Esophagus muscularis mucosa (tissue), 2 donors: ENCODE data around the gene CALHM5.

Experiments used
- POLR2A ChIP-seq: fragments of 450-650 bp; IDR thresholded peaks from one replicate; pipeline ENCODE4 v1.6.1; 2017; ENCODE audit warnings: antibody characterized with exemption, moderate library complexity, mild to moderate bottlenecking, low read depth
- POLR2AphosphoS5 ChIP-seq, 2 donors: sonication (generic); formaldehyde crosslinking; IDR thresholded peaks; one replicate each; pipeline ENCODE4 v1.6.1; 2017; ENCODE audit warnings: antibody characterized with exemption in 2 of 2

DNA sequence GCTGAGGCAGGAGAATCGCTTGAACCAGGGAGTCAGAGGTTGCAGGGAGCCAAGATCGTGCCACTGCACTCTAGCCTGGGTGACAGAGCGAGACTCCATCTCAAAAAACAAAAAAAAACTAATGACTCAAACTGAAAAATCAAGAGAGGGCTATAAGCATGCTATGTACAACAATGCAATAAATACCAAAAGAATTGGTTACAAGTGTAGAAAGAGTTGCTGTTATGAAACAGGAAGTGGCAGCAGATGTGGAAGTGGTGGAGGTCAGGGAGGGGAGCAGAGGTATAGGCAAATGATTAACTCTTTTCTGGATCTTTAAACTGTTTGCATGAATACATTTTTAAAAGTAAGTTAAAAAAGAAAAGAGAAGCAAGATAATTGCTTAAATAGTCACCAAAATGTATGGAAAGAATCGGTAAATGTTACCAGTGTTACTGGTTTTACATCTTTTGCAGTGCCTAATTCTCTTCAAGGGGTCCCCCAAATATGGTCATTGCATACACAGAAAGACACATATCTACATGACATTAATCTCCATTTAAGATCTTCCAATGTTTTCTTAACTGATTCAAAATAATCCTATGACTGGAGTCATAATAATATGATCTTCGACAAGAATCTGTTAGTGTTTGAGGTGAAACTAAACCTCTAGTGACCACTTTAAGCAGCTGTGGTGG is 35.3 kb upstream of the CALHM5 start:
- TF ChIP-seq POLR2AphosphoS5 (IDR thresholded peaks at IDR 0.05) (no peak), POLR2A (no peak)
